ENCODE measurements around the gene GRB2.
"Not testable (repeated sequence)": the region's sequence is repeated elsewhere in the genome, so short reads cannot be mapped to it uniquely, and the experiment has no call there.

GRB2 gene

DNA sequence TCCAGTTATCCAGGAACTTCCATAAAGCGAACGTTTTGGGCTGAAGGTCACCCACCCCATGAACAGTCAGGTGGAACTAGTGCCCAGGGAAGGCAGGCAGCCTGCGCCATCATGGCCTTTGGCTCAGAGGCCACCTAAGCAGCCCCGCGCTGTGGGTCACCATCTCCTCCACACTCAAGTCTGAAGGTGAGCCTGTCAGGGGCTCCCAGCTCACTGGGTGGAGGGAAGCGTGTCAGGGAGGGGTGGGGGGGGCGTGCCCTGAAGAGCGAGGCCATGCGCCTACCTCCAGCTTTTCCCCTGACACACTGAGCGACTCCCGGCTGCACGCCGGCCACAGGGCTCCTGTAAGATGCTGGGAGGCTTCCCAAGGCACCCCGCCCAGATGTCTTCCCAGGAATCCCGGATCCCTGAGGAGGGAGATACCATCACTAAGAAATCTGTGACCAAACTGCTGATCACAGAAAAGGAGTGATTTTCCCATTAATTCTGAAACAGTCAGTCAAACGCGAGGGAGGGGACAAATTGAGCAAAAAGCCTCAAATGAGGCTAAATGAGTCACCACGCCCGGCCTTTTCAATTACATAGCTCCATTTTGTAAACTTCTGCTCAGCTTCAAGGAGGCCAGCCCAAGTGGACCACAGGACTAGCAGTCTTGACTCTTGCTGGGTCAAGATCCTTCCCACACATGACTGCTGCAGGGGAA is 89.8 kb downstream of the GRB2 start:
- DNase-seq: no peak

DNA sequence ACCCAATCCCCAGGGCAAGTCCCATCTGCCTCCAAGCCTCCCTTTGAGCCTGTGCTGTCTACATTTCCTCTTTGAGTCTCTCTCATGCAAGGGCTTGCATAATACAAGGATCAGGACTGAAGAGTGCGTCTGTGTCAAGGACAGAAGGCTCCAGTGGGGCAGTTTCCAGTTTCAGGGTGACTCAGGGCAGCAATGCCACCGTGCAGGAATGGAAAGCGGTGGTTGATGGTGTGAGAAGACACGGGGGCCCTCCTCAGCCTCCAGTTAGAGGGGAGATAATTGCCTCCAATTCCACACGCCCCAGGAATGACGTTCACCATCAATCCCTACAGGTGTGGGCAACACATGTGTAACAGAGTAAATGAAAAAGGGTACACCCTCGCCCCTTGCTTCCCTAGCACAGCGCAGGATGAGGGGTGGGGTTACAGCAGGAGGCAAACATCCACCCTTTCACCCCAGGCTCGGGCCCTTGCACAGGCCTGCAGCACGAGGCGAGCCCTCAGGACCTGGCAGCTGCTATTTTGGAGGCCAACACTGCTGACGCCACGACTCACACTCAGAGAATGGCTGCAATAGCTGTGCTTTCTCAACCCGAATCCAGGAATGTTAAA is 91.4 kb downstream of the GRB2 start:
- DNase-seq: peak in 1 of 2 donors; percentile 56

DNA sequence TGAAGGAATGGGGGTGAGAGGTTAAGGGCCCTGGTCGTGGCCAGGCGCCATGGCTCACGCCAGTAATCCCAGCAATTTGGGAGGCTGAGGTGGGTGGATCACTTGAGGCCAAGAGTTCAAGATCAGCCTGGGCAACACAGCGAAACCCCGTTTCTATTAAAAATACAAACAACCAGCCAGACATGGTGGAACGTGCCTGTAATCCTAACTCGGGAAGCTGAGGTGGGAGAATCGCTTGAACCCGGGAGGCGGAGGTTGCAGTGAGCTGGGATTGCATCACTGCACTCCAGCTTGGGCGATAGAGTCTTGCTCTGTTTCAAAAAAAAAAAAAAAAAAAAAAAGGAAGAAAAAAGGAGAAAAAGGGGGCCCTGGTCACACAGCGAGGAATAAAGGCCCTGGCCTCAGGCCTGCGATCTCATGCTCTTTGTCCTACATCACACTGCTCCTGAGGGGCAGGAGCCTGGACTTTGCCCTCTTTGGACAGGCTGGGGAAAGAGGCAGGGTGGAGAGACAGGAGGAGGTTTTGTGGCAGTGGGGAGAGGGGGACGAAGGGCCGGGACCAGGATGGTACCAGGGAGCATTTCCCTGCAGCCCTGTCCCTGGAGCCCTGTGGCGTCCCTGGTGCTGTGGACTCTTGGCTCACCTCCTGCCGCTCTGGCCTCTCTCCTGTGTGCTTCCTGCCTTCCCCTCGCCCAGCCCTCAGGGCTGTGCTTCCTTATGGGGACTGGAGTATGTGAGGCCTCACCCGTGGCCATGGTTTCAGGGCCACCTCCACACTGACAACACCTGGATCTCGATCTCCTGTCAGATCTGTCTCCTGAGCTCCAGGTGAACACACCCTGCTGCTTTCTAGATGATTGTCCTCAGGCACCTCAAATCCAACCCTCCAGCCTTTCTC is 96.5 kb downstream of the GRB2 start:
- DNase-seq: no peak

GRCh38 chr17:75307957-75308731 is 97.3 kb downstream of the GRB2 start:
- DNase-seq: no peak

DNA sequence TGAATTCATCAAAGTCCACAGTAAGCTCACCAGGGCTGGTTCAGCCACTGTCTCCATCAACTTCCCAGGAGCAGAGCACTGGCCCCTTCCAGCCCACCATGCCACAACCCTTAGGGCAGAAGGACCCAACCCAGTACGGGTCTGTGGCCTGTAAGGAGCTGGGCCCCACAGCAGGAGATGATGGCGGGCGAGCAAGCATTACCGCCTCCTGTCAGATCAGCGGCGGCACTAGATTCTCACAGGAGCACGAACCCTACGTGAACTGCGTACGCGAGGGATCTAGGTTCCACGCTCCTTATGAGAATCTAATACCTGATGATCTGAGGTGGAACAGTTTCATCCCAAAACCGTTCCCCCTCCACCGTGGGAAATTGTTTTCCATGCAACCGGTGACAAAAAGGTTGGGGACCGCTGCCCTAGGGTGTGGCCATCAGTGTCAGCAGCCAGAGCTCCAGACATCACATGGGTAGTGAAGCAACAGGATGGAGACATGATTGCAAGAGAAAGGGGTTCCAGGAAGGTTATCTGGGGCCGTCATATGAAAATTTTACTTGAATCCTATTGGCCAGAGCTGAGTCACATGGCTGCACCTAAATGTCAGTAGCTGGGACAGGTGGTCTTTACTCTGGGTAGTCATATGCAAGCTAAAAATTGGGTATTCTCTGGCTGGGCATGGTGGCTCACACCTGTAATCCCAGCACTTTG is 103.8 kb downstream of the GRB2 start:
- peak in 1 of 2 donors; percentile 59 for DNase-seq

GRCh38 chr17:75301049-75301448 is 104.4 kb downstream of the GRB2 start:
- DNase-seq: peak in 1 of 2 donors; percentile 33

- DNase-seq: no peak
Observed at GRCh38 chr17:75300280-75300679, 105.2 kb downstream of the GRB2 start.

DNA sequence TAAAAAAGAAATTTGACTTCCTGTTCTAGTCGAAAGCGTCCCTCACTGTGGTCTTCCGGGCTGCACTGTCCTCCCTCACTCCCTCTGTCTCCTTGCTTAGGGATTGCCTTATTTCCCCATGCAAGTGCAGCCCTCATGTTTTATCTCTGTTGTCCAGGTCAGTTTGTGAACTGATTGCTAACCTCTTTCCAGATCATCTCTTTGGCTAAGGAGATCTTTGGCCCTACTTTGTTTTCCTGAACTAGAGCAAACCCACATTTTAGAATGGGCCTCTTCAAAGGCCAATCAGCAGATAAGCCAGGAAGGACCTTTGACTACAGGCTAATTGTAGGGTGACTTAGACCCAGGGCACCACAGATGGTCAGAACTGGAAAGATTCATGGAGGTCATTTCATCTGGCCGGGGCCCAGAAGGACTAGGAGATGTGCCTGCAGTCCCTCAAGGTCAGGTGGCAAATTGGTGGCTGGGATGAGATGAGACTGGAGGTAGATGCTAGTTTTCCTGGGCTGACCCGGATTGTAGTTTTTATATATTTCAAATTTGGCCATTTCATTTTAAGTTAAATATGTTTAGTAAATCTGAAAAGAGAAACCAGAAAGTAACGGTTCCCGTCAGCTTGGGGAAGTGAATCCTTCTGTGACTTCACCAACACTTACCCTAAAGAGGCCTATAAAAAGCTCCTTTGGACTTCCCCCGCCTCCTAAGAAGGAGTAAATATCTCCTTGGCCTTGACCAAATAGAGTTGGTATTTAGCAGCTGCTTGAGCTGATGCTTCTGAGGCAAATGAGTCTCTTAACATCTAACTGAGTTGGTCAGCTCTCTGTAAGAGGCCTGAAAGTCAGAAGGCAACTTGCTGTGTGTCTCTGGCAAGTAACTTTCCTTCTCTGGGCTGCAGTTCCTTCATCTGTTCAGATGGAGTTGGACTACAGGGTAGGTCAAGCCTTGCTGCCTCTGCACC is 110.0 kb downstream of the GRB2 start:
- peak; percentile 36 to 74 for DNase-seq

DNA sequence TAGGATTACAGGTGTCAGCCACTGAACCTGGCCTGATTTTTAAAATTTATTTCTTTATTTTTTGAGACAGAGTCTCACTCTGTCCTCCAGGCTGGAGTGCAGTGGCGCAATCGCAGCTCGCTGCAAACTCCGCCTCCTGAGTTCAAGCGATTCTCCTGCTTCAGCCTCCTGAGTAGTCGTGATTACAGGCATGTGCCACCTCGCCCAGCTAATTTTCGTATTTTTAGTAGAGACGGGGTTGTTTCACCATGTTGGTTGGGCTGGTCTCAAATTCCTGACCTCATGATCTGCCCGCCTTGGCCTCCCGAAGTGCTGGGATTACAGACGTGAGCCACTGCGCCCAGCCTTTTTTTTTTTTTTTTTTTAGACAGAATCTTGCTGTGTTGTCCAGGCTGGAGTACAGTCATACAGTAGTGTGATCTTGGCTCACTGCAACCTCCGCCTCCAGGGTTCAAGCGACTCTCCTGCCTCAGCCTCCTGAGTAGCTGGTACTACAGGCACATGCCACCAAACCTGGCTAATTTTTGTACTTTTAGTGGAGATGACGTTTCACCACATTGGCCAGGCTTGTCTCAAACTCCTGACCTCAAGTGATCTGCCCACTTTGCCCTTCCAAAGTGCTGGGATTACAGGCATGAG is 112.5 kb downstream of the GRB2 start:
- DNase-seq: peak in 1 of 2 donors; percentile 38

GRCh38 chr17:75289832-75290337 is 115.6 kb downstream of the GRB2 start:
- DNase-seq: peak; percentile 66 to 70

DNA sequence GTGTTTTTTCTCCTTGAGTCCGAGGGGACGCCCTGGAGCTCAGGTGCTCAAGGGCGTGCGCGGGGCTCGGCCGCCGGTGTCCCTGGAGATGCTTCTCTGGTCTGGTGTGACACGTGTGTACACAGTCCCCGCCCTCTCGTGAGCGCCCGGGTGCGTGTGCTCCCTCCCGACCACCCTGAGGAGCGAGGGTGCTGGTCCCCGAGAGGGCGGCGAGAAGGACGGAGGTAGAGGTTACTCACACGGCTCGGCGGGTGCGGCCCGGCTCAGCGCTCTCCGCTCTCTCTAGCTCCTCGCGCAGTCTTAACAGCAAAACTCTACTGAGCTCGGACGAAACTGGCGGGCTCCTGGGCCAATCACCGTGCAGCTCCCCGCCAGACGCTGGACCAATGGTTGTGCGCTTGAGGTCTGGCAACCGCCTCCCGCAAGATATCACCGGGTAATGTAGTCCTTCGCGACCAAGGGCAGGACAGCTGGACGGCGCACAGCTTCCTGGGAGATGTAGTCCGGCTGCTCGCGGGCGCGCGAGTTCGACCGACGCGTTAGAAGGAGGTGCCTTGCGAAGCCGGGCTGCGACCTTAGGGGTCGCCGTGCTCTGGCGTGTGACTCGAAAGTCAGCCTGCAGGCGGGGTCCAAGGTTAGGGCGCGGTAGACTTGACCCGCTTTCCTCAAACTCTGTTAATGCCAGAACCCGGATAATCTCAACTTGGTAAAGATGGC is 116.2 kb downstream of the GRB2 start, which contains the start of gene SLC25A19:
Gene SLC25A19 (minus strand): TSS at position 319 of the 717 bp plus-strand sequence. CDS start 2,669 bp downstream, outside the sequence.
- peak; percentile 97 to 98 for DNase-seq

- DNase-seq: no peak
Observed at GRCh38 chr17:75288770-75289114, 116.7 kb downstream of the GRB2 start.

DNA sequence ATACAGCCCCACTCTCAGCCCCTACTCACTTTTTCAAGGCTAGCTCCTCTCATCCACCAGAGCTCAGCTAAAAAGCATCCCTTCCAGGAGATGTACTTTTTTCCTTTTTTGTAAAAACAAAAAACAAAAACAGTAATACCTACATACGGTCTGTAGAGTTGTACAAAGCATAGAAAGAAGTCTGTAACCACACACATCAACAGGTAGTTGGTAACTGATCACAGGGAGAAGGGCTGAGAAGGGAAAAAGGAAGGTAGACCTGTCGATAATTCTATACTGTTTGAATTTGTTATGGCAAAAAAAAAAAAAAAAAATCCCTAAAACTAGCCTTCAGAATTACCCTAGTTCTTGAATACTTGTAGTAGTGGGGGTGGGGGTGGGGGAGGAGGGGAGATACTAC is 117.1 kb downstream of the GRB2 start:
- no peak for DNase-seq

- DNase-seq: no peak
Observed at GRCh38 chr17:75287221-75287620, 118.3 kb downstream of the GRB2 start.

- no peak for DNase-seq
Observed at GRCh38 chr17:75285123-75285522, 120.4 kb downstream of the GRB2 start.

DNA sequence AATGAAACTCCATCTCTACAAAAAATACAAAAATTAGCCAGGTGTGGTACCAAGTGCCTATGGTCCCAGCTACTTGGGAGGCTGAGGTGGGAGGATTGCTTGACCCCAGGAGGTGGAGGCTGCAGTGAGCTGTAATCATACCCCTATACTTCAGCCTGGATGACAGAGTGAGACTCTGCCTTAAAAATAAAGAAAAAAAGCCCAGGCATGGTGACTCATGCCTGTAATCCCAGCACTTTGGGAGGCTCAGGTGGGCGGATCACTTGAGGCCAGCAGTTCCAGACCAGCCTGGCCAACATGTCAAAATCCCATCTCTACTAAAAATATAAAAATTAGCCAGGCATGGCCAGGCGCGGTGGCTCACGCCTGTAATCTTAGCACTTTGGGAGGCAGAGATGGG is 125.3 kb downstream of the GRB2 start:
- DNase-seq: not testable (repeated sequence)

DNA sequence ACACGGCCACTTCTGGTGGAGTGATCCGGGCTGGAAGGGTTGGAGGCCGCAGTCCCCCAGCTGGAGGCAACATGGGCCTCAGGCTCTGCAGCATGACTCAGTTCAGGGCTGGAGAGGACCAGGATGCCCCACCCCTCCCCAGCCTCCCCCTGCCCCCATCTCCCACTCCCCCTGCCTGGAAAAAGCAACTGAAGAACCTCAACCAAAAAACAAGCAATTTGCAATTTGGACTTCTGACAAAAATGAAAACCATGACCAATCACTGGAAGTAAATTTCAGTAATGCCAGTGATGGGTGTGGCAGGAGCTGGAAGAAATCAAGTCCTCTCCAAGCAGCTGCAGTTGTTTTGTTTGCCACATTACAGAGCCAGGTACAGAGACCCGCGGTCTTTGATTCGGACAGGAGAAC is 127.8 kb downstream of the GRB2 start:
- no peak for DNase-seq

GRCh38 chr17:75273977-75274708 is 131.3 kb downstream of the GRB2 start:
- DNase-seq: no peak

GRCh38 chr17:75272848-75273184 is 132.7 kb downstream of the GRB2 start:
- DNase-seq: no peak

Measured in CD4-positive, alpha-beta T cell treated with Interferon alpha-2 for 1 hour (primary cell).